GM12874 (cell line): Measurements from ENCODE around the gene EBF3.

ENCODE experiments used
- TF ChIP-seq, protein P1 (sequence below): IDR thresholded peaks from 2 replicates; pipeline ENCODE4 v1.5.1; 2011; ENCODE audit warnings: low read depth, mild to moderate bottlenecking, control low read depth, low read length, moderate library complexity; ENCODE audit not compliant: insufficient read depth

Gene EBF3

GRCh38 chr10:129961157-129961701 is 2.8 kb downstream of the EBF3 start:
- TF ChIP-seq, protein P1, sequence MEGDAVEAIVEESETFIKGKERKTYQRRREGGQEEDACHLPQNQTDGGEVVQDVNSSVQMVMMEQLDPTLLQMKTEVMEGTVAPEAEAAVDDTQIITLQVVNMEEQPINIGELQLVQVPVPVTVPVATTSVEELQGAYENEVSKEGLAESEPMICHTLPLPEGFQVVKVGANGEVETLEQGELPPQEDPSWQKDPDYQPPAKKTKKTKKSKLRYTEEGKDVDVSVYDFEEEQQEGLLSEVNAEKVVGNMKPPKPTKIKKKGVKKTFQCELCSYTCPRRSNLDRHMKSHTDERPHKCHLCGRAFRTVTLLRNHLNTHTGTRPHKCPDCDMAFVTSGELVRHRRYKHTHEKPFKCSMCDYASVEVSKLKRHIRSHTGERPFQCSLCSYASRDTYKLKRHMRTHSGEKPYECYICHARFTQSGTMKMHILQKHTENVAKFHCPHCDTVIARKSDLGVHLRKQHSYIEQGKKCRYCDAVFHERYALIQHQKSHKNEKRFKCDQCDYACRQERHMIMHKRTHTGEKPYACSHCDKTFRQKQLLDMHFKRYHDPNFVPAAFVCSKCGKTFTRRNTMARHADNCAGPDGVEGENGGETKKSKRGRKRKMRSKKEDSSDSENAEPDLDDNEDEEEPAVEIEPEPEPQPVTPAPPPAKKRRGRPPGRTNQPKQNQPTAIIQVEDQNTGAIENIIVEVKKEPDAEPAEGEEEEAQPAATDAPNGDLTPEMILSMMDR: no peak

GRCh38 chr10:129960481-129961156 is 3.5 kb downstream of the EBF3 start:
- TF ChIP-seq, protein P1: no peak

DNA sequence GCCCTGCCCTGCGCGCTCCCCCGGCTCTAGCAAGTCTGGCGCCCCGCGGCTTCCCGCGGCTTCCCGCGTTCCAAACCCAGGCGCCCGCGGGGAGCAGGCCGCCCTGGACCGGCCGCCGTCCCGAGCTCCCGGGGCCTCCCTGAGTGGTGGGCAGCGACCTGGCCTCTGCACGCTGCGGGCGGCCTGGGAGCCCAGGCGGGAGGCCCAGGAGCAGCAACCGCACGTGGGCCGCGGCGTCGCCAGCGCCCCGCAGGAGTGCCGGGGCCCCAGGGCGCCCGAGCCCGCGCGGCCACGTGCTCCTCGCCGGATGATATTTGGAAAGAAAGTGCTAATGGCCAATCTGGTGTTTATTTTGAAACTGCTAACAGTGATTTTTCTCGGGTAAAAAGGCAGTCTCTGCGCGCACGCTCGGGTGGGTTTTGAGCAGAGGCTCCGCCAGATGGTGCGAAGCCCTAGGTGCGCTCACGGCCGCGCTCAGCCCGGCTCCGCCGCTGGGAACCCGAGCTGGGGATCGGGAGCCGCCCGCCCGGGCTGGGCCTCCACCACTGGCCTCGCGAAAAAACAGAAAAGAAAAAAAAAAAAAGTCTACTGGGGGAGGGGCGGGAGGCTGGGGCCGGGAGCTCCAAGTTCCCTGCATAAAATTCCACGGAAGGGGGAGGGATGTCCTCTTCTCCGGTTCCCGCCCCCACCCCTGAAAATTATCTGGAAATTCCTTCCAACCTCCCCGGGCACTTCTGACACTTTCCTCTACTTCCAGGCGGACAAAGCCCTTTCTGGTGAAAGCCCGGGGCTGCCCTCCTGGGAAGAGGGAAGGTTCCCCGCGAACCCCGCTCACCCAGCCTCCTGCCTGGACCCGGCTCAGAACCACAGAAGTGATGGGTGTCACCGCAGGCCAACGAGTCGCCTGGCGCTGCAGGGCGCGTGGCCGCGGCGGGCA is 4.3 kb downstream of the EBF3 start:
- TF ChIP-seq, protein P1: no peak

DNA sequence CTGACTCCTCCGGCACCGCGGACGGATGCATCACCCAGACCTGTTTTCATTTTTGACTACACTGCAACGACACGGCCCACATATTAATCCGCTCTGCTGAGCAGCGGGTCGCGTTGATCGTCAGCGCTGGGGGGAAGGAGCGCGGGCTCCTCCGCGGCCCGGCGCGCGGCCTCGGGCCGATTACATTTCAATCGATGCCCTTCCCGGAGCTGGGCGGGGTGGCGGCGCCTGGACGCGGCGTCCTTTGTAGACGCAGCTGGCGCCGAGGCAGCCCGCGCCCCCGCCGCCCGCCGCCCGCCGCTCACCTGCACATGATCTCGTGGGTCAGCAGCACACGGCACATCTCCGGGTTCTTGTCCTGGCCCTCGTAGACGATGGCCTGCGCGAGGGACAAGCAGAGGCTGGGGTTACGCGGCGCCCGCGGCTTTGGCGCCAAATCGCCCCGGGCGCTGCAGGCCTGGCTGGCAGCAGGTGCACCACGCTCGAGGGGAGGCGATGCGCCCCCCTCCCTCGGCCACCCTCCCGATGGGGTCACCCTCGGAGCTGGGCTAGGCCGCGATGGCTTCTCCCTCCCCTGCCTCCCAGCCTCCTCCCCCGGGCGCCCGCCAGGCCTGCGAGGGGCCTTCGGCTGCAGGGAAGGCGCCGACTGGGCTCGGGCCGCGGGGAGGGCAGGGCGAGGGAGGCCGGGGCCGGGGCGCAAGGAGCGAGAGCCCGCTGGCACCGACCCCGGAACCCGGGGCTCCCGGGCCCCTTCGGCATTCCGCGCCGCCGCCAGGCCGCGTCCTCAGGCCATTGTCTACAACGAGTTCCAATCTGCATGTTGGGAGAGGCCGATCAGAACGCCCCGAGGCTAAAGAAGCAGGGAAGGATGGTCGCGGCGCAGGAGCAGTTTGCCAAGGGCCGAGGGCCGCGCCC is 5.2 kb downstream of the EBF3 start:
- TF ChIP-seq, protein P1: no peak

DNA sequence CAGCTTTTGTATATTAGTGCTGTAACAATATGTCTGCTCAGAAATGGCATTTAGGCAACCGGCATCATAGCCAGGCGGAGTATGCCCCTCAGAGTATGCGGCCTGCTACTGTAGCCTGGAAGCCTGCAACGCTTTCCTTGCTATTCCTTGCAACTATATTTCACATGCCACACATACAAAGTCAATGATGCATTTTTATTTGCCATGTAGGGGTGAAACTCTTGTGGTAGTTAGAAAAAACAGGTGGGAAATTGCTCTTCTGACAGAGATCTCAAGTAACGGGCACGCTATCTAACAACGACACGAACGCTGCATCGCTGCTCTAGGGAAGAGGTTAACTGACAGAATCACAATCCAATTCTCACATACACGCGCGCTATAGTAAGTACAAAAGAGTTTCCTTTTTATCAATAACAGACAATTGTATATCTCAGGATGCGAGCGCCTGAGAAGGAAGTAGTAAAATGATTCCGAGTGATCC is 5.9 kb downstream of the EBF3 start:
- TF ChIP-seq, protein P1: no peak

GRCh38 chr10:129956876-129957673 is 7.0 kb downstream of the EBF3 start:
- TF ChIP-seq, protein P1: no peak
